HG02610 (cell line): ENCODE results near the gene FAM25A.
"Not testable (repeated sequence)": the region's sequence is repeated elsewhere in the genome, so short reads cannot be mapped to it uniquely, and the experiment has no call there.

ENCODE experiments used
- ATAC-seq: cut with Tn5 transposase; IDR thresholded peaks from one replicate; pipeline ENCODE4 v1.9.1; 2021; ENCODE audit warnings: mild to moderate bottlenecking, moderate library complexity; ENCODE audit not compliant: unreplicated experiment

The FAM25A gene

DNA sequence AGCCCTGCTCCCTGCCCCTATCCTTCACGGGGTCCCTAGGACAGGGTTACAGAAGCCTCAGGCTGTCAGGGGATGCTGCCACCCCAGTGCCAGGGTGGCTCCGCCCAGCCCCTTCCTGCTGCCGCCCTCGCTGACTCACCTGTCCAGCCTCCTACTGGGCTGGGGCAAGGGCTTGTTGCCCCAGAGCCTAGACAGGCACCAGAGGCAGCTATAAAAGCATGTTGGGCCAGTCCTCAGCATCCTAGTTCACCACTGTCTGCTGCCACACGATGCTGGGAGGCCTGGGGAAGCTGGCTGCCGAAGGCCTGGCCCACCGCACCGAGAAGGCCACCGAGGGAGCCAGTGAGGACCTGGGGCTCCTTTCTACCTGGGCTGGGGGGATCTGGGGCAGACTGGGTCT, at the start of gene FAM25A:
FAM25A (plus strand) TSS at position 239 of the 400 bp plus-strand sequence; CDS start at position 270, 31 bp downstream.
- ATAC-seq: not testable (repeated sequence)

DNA sequence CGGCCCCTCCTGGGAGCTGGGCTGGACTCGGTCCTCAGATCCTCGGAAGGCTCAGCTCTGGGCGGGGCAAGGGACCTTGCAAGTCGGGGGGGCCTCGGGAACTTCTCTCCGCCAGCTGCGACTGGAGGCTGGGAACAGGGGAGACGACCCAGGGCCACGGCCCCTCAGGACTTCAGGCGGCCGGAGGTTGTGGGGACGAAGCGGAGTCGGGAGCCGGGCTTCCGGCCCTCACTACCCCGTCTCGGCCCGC, 49.2 kb upstream of the FAM25A start:
- ATAC-seq: no peak

DNA sequence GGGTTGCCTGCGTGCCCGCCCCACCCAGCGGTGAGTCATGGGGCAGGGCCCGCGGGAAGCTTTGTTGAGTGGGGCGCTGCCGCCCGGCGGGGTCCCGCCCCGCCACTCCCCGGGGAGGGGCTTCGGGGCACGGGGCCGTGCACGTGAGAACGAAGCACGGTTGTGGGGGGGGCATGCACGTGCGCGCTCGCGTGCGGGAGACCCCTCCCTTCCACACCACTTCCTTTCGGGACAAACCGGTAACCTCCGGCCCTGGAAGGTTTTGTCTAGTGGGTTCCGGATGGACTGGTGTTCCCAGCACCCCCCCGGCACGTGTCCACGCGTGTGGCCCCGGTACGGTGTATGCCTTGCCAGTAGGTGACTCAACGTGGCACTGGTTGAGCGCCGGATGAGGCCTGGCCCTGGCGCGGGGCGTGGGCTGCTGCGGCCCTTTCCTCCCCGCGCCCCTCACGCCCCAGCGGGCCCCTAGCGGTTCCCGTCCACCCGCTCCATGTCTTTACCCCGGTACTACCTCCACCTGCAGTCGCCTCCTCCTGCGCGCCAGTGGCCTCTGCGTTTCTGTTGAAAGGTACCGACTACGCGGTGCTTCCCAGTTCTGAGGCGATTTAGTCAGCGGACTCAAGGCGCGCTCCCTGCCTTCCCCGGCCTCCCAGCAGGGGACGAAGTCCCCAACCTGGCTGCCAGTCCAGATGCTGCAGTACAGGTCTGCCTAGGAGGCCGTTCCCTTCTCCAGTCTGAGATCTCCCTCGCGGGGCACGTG, 48.7 kb upstream of the FAM25A start:
- peak; percentile 83 for ATAC-seq

DNA sequence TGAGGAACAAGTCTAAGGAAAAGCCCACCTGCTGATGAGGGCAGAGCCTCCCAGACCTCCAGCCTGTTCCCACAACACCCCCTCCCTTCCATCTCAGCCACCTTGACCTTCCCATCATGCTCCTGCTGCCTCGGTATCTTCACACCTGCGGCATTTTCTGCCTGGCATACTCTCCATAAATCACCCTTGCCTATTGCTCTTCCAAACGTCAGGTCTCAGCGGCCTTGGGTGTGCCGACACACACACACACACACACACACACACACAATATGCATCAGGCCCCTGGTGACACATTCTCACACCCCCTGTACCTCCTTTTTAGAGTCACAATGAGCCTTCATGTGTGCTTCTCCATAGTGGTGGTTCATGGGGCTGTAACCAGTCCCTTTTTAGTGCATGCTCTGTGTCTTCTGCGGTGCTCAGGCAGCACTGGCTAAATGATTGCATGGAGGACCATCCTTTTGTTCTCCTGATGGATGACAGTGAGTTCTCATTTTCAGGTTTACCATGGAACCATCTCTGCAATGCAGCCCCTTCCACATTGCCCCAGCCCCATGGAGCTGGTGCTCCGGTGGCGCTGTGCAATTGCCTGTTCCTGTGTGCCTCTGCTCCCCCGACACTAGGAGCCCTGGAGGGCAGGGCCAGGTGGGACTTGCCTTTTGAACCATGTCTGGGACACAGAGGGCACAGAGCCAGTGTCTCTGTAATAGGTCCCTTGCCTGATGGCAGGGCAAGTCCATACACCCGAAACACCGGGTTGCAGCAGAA, 47.3 kb upstream of the FAM25A start:
- no peak for ATAC-seq

DNA sequence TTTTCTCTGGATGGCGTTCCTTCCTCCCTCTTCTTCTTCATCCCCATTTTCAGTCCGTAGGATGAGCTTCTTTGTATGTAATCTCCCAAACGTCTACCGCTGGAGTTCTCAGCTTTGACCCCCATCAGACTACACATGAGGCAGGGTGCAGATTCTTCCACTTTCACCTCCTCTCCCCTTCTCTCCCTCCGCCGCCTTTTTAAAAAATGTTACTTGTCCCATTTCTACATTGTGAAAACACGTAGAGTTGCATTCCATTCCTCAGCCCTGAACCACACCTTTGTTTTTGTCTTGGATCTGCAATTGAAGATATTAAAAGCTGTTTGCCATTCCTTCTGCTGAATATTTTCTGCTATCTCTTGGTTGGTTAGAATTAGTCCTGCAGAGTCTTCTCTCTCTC, 45.6 kb upstream of the FAM25A start:
- ATAC-seq: no peak

DNA sequence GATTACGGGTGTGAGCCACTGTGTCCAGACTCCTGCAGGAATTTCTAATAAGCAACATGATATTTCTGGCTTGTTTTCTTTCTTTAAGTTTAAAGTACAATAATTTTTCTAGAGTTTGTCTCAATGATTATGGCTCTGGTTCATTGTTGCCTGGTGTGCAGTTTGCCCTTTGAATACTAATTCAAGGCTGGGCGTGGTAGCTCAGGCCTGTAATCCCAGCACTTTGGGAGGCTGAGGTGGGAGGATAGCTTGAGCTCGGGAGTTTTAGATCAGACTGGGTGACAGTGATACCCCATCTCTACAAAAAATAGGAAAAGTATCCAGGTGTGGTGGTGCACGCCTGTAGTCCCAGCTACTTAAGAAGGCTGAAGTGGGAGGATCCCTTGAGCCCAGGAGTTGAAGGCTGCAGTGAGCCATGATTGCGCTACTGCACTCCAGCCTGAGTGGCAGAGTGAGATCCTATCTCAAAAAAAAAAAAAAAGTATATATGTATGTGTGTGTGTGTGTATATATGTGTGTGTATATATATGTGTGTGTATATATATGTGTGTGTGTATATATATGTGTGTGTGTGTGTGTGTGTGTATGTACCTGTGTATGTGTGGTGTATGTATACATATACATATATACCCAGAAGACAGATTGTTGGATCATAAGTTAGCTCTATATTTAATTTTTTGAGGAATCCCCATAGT, 43.6 kb upstream of the FAM25A start:
- ATAC-seq: no peak

DNA sequence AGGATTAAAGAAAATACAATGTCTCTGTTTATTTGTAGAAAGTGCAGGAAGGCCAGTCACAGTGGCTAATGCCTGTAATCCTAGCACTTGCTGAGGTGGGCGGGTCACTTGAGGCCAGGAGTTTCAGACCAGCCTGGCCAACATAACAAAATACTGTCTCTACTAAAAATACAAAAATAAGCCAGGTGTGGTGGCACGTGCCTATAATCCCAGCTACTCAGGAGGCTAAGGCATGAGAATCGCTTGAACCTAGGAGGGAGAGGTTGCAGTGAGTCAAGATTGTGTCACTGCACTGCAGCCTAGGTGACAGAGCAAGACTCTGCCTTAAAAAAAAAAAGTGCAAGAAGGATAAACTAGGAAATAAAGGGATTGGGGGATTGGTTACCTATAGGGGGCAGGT, 41.6 kb upstream of the FAM25A start:
- ATAC-seq: not testable (repeated sequence)

DNA sequence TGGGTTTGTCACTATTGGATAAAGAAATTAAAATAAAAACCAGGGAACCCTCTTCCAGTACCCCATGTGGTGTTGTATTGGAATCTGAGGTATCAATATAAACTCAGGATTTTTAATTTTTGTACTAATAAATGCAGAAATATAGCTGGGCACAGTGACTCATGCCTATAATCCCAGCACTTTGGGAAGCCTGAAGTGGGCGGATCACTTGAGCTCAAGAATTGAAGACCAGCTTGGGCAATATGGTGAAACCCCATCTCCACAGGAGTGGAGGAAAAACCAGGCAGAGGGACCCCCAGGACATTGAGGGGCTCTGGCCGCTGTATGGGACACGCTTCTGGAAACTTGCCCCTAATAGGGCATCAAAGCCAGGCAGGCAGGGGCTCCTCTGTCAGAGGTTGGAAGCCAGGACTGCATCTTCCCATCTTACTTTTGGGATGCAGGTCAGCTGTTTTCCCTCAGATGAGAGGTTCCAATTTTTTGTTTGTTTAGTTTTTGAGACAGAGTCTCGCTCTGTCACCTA, 40.7 kb upstream of the FAM25A start:
- ATAC-seq: no peak

DNA sequence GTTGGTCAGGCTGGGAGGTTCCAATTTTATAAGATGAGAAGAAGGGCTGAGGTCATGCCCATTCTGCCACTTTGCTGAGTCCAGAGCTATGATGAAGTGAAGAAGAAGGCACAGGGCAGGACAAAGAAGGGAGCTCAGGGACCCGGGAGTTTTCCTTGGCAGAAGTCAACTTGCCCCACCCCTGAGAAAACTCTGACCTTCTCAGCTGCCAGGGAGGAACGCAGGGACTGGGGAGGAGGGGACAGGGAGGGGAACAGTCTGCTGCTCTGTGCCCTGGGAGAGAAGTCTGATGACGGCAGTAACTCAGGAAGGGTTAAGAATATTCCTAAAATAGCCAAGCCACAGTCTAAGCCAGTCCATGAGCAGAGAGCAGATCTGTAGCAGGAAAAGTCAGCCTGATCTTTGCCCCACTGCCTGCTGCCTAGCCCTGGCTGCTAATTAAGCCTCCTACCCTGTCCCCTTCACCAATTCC, 40.1 kb upstream of the FAM25A start:
- ATAC-seq: no peak

DNA sequence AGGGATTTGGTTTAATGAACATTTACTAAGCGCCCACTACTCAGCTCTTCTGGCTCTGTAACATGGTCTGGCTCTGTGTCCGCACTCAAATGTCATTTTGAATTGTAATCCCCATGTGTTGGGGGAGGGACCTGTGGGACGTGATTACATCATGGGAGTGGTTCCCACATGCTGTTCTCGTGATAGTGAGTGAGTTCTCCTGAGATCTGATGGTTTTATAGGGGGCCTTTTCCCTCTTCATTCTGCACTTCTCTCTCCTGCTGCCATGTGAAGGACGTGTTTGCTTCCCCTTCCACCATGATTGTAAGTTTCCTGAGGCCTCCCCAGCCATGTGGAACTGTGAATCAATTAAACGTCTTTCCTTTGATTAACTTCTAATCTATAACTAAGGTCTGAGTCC, 39.1 kb upstream of the FAM25A start:
- ATAC-seq: not testable (repeated sequence)

DNA sequence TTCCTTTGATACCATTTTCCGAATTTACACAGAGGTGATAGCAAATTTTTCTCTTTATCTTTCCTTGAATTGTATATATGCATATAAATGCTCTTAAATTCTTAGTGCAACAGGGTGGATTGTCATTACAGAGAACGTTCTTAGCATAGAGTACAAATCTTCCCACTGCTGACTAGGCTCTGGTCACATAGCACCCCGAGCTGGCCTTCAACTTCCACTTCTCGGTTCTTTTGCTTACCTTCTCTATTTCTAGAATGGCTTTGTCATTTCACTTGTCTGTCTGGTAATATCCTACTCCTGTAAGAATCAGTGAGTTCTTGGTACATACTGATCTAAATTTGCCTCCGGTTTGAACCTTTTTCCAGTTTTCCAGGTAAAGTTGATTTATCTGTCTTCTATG, 38.4 kb upstream of the FAM25A start:
- no peak for ATAC-seq

DNA sequence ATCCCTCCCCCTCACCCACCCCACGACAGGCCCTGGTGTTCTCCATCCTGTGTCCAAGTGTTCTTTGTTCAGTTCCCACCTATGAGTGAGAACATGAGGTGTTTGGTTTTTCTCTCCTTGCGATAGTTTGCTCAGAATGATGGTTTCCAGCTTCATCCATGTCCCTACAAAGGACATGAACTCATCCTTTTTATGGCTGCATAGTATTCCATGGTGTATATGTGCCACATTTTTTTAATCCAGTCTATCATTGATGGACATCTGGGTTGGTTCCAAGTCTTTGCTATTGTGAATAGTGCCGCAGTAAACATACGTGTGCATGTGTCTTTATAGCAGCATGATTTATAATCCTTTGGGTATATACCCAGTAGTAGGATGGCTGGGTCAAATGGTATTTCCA, 35.6 kb upstream of the FAM25A start:
- ATAC-seq: not testable (repeated sequence)

DNA sequence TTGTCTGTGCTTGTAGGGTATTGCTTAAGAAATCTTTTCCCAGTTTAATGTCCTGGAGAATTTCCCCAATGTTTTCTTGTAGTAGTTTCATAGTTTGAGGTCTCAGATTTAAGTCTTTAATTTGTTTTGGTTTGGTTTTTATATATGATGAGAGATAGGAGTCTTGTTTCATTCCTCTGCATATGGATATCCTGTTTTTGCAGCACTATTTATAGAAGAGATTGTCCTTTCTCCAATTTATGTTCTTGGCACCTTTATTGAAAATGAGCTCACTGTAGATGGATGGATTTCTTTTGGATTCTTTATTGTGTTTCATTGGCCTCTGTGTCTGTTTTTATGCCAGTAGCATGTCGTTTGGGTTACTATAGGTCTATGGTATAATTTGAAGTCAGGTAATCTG, 31.6 kb upstream of the FAM25A start:
- no peak for ATAC-seq

DNA sequence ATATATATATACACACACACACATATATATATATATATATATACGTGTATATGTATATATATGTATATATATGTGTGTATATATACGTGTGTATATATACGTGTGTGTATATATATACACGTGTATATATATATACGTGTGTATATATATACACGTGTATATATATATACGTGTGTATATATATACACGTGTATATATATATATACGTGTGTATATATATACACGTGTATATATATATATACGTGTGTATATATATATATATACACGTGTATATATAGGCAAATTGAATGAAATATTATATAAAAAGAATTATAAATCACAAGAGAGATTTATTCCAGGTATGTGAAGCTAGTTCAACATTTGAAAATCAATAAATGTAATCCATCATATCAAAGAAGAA, 28.7 kb upstream of the FAM25A start:
- not testable (repeated sequence) for ATAC-seq

DNA sequence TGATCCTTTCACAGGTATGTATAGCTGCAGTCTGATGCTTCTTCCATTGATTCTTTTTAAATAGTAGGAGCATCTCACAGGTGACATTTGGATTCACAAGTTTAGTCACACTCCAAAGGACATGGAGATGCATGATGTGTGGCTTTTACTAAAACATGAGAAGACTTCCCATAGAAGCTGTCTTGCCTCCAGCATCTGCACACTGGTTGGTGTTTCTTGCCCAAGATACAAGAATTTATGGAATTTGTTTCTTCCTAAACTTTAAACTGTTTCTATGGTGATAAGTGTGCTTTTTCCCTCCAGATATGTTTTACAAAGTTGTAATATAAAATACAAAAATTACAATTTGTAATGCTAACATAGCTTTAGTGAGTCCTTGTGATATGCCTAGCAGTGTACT, 27.6 kb upstream of the FAM25A start:
- no peak for ATAC-seq

DNA sequence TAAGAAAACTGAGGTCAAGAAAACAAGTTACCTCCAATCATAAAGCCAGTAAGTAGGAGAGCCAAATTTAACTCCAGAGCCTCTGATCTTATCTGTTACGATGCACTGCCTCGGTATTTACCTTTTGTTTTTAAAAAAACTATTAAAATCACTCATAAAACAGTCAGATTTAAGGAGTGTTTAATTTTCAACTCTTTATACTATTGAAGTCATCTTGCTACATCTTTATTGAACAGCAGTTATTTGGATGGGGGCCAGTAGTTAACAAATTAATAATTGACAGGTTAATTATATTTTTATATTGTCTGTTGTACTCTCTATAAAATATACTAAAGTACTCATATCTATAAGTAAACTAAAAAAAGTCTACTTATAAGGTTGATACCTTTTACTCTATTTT, 27.2 kb upstream of the FAM25A start:
- no peak for ATAC-seq

DNA sequence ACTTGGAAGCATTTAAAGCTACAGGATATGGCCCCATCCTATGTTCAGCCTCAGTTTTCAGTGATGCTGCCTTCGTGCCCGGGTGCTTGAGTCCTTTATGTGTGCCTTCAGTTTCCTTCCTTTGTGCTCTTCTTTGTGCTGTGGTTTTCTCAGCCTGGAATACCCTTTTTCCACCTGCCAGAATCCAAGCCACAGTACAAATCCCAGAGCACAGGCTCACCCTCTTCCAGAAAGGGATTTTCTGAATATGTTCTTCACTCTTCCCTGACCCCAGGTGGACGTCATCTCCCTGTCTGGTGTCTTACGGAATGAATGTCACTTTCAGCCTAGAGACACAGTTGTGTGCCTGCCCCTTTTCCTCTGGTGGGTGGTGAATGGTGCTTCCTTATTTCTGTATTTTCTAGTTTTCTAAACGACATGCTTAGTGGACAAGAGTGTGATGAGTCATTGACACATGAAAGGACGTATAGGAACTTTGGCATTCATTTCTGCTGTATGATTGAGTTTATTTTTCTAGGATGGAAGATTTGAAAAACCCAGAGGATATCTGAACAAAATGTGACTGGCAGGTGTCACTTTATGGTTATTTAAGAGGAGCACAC, 20.2 kb upstream of the FAM25A start:
- ATAC-seq: not testable (repeated sequence)

DNA sequence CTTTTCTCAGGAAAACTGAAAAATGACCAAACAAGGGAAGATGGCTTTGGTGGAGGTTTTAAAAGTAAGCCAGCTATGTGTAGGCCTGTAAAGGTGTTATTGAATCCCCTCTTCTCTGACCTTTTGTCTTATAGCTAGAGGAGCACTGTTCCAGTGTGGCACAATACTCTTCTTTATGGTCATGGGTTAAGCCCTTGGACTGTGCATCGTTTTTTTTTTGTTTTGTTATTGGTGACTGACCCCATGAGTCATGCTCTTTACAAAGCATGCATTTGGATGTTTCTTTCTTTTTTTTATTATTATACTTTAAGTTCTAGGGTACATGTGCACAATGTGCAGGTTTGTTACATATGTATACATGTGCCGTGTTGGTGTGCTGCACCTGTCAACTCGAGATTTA, 19.6 kb upstream of the FAM25A start:
- no peak for ATAC-seq

DNA sequence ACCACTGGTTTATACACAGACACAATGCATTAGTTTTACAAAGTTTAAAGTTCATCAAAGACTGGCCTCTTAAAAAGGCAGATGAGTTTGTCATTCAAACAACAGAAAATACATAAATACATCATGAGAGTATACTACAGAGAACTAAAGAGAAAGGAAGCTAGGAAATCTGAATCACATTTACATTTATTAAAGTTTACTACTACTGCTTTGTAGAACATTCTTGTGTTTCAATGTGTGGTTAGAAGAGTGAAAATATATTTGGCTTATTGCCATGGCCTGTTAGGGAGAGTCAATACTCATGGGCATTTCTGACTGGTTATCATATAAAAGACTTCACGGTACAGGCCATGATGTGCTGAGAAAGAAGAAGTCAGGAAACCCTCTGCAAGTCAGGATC, 13.0 kb upstream of the FAM25A start:
- ATAC-seq: not testable (repeated sequence)

DNA sequence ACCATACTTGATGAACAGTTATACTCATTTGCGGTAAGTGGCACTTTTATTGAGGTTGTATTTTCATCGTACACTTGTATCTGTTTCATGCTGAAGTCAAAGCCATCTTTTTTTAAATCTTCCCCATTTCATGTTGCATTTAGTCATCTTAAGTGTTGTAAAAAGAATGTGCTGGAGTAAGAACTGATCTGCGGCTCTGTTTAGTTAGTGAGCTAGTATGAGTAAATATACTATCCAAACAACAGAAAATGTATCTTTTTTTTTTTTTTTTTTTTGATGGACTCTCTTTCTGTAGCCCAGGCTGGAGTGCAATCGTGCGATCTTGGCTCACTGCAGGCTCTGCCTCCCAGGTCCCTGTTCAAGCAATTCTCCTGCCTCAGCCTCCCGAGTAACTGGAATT, 12.4 kb upstream of the FAM25A start:
- ATAC-seq: not testable (repeated sequence)

DNA sequence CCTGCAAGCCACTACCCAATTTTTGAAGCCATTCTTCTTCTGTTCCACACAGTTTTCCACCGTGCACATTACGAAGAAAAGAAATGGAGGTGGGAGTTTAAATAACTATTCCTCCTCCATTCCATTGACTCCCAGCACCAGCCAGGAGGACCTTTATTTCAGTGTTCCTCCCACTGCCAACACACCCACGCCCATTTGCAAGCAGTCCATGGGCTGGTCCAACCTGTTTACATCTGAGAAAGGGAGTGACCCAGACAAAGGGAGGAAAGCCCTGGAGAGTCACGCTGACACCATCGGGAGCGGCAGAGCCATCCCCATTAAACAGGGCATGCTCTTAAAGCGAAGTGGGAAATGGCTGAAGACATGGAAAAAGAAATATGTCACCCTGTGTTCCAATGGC, 11.8 kb upstream of the FAM25A start:
- ATAC-seq: not testable (repeated sequence)
